ENCODE data around the gene NRG3.

NRG3 gene

DNA sequence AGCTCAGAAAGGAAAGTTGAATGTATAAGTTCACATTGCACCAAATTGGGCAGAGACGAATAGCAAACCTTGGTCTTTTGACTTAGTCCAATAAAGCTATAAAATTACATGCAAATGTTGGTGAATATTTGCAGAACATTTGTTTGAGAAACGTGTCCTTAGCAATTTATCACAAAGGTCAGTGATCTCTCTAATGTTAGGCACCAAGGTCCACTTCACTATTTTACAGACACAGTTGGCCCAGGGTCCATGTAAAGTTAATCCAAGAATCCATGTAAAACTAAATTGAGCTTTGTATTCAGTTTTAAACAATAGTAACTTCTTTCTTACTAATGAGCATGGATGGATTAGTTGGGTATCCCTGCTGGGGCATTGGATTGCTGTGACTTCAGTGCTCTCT, 617.7 kb downstream of the NRG3 start:
- DNase-seq (ENCODE audit: low spot score) = no peak

GRCh38 chr10:82496114-82496513, 621.1 kb downstream of the NRG3 start:
- no peak for DNase-seq (ENCODE audit: low spot score)

DNA sequence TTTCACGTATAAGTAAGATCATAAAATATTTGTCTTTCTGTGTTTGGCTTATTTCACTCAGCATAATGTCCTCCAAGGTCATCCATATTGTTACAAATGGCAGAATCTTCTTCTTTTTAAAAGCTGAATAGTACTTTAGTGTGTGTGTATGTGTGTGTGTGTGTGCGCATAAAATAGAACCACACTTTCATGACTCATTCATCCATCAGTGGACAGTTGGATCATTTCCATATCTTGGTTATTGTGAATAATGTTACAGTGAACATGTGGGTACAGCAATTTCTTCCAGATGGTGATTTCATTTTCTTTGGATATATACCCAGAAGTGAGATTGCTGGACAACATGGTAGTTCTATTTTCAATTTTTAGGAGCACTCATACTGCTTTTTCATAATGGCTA, 622.4 kb downstream of the NRG3 start:
- no peak for DNase-seq (ENCODE audit: low spot score)

GRCh38 chr10:82498976-82499375, 624.0 kb downstream of the NRG3 start:
- DNase-seq (ENCODE audit: low spot score) = no peak

GRCh38 chr10:82505009-82505408, 630.0 kb downstream of the NRG3 start:
- DNase-seq (ENCODE audit: low spot score) = no peak

DNA sequence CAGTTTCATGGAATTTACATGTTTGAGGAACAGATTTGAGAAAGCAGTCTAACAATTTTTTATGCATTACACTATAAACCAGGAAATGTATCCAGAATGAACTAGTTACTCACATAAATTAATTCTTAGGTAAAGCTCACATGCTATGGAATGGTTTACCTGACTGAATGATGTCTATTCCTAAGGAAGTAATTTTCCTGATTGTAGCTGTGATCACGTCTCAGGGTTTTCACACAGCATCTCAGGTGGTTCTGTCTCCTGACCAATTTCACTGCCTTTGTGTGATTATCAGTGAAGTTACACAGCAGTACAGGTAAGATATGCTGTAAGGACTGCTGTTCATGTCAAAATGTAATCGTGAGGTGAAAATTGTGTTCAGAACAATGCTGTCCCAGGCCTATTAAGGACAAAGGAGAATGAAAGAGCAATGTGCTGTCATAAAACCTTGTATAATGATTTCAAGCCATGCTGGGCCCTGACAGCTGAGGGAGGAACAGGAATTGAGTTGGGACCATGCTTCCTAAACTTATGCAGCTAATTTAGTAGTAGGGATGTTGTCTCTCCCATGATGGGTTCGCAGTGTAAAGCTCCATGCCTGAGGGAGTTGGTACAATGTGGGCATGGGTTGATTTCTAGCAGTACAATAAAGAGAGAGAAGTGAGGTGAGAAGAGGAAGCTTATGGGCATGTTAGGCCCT, 631.8 kb downstream of the NRG3 start:
- no peak for DNase-seq (ENCODE audit: low spot score)

GRCh38 chr10:82515256-82515655, 640.3 kb downstream of the NRG3 start:
- DNase-seq (ENCODE audit: low spot score) = no peak

GRCh38 chr10:82529062-82529461, 654.1 kb downstream of the NRG3 start:
- DNase-seq (ENCODE audit: low spot score) = no peak

- DNase-seq (ENCODE audit: low spot score) = no peak
Measured at GRCh38 chr10:82535457-82535856, 660.5 kb downstream of the NRG3 start.

DNA sequence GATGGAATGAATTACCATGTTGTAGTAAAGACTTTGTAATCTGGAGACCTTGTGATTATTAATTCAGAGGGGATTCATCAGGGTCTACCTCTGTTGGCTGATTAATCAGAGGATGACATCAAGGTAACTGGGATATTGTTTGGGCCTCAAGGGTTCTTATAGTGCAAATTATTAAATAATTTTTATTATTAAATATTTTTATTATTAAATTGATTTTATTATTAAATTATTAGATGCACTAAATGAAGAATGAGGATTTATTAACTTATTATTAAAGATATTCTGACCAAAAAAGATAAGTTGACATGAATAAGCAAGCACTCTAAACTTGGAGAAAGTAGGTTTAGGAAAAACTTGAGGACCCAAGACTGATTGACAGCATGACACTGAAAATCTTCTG, 661.7 kb downstream of the NRG3 start:
- no peak for DNase-seq (ENCODE audit: low spot score)

DNA sequence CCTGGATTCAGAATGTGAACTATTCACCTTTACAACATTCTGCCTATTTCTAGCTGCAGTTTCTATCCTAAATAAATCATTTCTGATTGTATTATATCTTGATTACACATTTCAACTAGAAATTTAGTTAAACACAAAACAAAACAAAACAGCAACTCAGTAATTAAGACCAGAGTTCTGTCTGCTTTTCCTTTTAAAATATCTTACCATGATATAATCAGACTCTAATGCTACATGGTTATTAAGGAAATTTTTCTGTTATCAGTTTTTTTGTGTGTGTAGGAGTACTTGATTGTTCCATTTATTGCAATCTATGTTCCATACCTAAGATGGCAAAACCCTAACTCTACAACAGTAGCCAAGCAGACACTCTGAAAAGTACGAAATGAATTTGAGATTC, 663.3 kb downstream of the NRG3 start:
- DNase-seq (ENCODE audit: low spot score) = no peak

DNA sequence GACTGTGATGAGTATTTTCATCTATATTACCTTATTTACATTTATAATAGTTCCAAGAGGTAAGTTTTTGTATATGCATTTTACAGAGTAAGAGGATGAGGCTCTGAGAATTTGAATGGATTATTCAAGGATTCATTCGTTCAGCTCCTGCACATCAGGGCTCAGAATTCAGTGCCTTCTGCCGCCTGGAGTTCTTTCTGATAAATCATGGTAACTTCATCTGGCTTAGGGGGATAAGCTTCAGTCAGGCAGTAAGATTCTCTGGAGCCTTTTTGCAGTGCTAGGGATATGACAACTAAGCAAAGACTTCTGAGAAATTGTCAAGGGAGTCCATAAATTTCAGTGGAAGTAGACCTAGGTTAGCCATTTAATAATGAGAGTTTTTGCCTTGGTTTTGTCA, 668.6 kb downstream of the NRG3 start:
- no peak for DNase-seq (ENCODE audit: low spot score)

DNA sequence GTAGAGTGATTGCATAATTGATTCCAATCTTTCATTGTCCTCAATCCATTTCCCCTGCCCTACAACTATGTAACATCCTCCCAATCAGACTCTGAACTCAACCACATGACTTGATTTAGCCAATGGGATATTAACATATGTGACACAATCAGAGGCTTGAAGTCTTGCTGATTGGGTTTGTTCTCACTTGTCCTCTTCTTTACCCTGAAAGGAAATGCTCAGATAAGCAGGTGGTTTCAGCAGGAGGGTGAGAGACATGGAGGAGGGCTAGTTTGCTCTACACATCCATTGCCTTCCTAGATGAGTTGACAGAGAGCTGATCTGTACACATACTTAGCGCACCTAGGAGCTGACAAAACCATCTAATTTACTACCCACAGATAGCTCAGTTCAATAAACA, 669.4 kb downstream of the NRG3 start:
- no peak for DNase-seq (ENCODE audit: low spot score)

- DNase-seq (ENCODE audit: low spot score) = no peak
Measured at GRCh38 chr10:82551506-82551905, 676.5 kb downstream of the NRG3 start.

- DNase-seq (ENCODE audit: low spot score) = no peak
Measured at GRCh38 chr10:82552267-82552666, 677.3 kb downstream of the NRG3 start.

- no peak for DNase-seq (ENCODE audit: low spot score)
Measured at GRCh38 chr10:82554381-82554780, 679.4 kb downstream of the NRG3 start.

DNA sequence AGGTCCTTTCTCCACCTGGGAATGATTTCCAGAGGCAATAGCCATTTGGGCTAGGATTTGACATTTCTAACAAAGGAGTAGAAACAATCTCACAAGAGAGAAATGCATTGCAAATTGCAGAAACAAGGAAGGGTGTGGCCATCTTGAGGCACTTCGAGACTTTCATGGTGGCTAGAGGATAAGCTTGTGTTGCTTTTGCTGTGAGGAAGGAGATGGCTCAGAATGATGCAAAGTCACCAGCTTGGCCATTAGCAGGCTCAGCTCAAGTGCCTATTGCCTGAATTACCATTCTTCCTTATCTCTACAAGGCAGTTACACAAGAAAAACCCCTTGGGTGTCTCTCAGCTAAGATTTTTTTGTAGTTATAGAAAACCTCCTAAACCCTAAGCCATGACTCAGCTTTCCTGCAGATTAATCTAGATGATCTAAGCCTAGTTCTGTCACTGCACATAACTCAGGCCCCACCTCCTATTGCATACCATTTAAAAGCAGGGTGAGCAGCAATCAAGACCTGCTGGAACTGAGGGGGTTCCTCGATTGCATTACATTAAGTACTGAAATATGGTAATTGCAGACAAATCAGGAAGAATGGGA, 683.1 kb downstream of the NRG3 start:
- no peak for DNase-seq (ENCODE audit: low spot score)

DNA sequence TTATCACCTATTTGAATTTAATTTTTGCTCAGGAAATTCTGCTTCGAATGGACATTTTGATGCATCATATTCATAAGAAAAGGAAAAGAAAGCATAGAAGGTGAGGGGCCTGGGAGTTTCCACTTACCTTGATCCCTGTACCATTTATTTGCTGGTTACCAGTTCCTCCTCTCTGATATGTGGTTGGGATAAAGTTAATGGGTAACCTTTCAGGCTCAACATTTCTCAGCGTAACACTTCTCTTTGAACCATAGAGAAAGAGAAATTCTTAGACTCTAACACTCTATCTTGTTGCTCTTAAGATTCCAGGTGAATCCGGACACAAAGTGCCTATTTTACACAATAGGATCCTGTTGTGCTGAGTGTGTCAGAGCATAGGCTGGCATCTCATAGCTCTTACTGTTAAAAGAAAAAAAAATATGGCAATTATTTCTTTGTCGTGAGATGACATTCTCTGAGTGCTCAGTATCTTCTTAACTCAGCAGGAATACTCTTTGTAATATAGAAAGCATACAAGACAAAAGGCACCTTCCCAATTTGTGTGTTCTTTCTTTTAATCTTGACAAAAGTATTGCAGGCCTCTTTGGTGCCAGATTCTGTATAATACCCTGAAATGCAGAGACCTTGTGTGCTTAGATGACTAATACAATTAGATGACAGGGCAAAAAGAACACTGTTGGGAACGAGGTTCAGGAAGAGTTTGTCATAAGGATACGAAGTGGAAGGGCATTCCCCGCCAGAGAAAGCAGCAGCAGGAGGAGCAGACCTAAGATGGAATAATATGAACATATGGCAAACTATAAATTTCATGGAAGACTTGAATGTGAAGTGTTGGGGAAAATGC, 689.6 kb downstream of the NRG3 start:
- no peak for DNase-seq (ENCODE audit: low spot score)

- DNase-seq (ENCODE audit: low spot score) = no peak
Measured at GRCh38 chr10:82565197-82565575, 690.2 kb downstream of the NRG3 start.

DNA sequence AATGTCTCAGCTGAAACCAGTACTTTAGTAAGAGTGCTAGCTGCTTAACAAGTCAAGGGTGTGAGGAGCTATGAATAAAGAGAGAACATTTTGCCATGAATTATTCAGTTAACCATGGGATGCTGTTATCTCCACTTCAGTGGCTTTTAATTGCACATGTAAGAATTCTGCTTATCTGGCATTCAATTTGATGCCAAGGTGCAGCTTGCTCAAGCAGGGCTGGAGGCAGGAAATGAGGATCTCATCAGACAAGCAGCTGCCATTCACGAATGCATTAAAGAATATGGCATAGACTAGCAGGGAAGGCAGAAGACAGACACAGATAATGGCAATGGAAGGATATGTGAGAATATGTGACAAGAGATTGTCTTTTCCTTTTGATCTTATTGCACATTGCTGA, 697.8 kb downstream of the NRG3 start:
- DNase-seq (ENCODE audit: low spot score) = no peak

- DNase-seq (ENCODE audit: low spot score) = no peak
Measured at GRCh38 chr10:82574081-82574480, 699.1 kb downstream of the NRG3 start.

- DNase-seq (ENCODE audit: low spot score) = no peak
Measured at GRCh38 chr10:82575318-82575717, 700.3 kb downstream of the NRG3 start.

DNA sequence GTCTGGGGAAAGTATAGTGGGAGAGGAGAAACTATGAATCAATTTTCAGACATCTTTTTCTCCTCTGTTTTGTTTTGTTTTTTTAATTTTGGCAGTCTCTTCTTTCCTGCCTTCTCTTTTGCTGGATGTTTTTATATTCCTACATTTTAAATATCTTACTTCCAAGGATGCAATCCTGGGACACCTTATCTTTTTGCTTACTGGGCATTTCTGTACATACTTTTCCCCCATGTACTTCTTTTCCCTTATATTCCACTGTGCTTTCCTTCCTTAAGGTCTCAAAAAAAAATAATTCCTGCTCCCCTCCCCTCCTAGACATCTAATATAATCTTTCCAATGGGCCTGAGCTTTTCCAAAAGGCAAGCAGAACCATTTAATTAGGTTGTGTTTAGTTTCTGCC, 701.1 kb downstream of the NRG3 start:
- no peak for DNase-seq (ENCODE audit: low spot score)

Data from hematopoietic multipotent progenitor cell treated with erythropoietin and hydrocortisone succinate and interleukin-3 and kit ligand, for 17 days (in vitro differentiated cells).